ENCODE data around the gene B4GALNT2.
"Not testable (repeated sequence)": the region's sequence is repeated elsewhere in the genome, so short reads cannot be mapped to it uniquely, and the experiment has no call there.

B4GALNT2 gene

DNA sequence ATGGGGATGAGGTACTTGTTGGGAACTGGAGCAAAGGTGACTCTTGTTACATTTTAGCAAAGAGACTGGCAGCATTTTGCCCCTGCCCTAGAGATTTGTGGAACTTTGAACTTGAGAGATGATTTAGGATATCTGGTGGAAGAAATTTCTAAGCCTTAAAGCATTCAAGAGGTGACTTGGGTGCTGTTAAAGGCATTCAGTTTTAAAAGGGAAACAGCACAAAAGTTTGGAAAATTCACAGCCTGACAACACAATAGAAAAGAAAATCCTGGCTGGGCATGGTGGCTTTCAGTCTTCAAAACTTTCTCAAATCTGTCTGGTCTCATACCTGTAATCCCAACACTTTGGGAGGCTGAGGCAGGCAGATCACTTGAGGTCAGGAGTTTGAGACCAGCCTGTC is 52.0 kb downstream of the B4GALNT2 start:
- DNase-seq, result not testable (repeated sequence)

- not testable (repeated sequence) for DNase-seq
Measured at GRCh38 chr17:49185381-49185780, 52.8 kb downstream of the B4GALNT2 start.

DNA sequence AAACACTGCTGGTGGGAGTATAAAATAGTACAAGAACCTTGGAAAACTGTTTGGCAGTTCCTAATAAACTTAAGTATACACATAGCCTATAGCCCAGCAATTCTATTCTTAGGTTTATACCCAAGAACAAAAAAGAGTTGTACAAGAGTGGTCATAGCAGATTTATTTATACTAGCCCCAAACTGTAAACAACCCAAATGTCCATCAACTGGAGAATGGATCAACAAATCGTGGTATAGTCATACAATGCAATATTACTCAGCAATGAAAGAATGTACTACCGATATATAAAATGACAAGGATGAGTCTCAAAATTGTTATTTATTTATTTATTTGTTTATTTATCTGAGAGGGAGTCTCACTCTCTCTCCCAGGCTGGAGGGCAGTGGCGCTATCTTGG is 54.7 kb downstream of the B4GALNT2 start:
- no peak for DNase-seq

DNA sequence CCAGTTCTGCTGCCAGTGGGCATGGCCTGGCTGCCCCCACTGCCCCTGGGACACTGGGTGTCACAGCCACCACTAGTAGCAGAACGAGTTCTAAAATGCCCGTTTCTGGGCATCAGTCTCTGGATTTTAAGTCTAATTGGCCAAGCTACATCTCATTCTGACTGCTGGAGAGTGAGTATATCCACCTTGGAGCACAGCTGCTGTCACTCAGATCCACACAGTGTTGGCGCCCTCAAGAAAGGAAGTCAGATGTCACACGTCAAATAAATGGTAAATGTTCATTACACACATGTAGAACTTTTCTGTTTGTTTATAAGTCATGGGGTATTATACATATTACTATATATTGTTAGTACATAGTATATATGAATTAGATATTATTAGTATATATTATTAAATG is 58.4 kb downstream of the B4GALNT2 start:
- DNase-seq, result no peak

DNA sequence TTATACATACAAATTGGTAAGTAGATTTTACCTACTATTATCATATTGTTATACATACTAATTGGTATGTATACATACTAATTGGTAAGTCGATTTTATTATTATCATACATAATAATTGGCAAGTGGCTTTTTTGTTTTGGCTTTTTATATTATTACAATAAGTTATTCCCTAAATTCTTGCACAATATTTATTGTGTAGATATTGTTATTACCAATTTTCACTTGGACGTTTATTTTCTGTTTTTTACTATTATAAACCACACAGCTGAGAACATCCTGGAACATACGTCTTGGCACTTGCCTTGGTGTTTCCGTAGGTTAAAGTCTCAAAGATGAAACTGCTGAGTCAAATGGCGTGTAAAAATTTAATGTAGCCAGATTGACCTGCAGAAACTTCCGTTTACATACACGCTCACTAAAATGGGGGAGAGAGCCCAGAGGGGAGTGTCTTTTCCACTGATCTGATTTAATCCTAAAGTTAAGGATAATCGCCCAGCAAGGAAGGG is 58.9 kb downstream of the B4GALNT2 start:
- DNase-seq, result no peak

DNA sequence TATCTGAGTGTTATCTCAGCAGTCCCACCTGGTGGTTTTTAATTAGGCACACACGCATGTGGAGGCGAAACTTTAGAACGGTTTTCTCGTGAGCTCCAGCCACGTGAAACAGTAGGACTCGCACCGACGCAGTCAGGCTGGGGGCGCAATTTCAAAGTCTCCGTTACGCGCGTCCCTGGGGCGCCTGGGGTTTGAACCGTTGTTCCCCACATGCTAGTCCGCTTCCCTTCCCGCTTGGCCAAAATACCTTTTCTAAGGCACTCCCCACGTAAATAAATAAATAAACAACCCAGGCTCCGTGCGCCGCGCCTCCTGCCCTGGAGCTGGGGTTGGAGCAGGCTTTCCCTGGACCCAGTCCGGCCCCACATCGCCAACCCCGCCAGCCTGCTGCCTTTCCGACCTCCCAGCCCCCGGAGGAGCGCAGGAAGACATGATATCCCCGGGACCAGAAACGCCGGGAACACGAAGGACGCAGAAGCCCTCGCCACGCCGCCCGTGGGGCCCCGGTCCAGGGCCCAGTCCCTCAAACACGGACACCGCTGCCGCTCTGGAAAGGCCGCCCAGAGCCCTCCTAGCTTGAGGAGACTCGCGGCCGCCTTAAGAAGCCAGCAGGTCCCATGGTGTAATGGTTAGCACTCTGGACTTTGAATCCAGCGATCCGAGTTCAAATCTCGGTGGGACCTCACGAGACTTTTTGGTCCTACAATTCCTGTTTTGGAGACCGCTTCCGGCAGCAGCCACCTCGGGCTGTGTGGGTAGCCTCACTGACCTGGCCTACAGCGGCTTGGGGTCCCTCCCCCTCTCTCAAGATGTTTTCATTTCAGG is 59.6 kb downstream of the B4GALNT2 start:
- peak; percentile 88 for DNase-seq

DNA sequence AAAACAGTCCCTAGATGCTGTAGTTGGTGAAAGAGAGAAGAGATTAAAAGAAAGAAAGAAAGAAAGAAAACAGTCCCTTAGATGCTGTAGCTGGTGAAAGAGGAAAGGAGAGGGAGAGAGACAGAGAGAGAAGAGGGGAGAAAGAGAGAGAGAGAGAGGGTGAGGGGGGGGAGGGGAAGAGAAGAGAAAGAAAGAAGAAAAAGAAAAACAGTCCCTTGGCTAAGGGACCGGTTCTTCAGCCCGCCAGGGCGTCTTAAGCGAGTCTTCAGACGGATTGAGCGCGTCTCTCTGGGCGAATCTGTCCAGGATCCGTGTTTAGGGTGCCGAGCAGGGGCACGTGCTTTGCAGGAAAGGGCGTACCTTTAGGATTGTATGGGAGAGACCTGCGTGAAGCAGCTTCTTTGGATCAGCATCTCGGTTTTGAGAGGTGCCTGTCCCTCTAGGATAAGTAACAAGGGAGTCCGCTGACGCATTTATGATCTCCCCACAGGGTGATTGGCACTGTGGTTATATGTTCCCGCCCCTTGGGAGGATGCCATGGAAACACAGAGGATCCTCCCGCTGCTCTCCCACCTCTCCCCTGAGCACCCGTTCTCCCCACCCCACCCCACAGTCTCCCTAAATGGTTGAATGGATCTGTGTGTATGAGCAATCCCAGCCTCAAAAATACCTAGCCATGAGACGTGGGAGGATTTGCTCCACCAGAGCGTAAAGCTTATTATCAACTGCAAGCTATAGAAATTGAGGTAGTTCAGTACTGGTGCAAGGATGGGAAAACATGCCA is 61.1 kb downstream of the B4GALNT2 start:
- DNase-seq, result peak; percentile 11

DNA sequence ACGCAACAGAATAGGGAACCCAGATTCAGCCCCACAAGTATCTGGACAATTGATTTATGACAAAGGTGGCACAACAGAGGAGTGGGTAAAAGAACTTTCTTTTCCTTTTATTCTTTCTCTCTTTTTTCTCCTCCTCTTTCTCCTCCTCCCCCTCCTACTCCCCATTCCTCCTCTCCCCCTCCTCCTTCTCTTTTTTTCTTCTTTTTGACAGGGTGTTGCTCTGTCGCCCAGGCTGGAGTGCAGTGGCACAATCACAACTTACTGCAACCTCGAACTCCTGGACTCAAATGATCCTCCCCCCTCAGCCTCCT is 61.7 kb downstream of the B4GALNT2 start:
- no peak for DNase-seq

- no peak for DNase-seq
Measured at GRCh38 chr17:49195751-49196150, 63.2 kb downstream of the B4GALNT2 start.

- no peak for DNase-seq
Measured at GRCh38 chr17:49196520-49196919, 64.0 kb downstream of the B4GALNT2 start.

DNA sequence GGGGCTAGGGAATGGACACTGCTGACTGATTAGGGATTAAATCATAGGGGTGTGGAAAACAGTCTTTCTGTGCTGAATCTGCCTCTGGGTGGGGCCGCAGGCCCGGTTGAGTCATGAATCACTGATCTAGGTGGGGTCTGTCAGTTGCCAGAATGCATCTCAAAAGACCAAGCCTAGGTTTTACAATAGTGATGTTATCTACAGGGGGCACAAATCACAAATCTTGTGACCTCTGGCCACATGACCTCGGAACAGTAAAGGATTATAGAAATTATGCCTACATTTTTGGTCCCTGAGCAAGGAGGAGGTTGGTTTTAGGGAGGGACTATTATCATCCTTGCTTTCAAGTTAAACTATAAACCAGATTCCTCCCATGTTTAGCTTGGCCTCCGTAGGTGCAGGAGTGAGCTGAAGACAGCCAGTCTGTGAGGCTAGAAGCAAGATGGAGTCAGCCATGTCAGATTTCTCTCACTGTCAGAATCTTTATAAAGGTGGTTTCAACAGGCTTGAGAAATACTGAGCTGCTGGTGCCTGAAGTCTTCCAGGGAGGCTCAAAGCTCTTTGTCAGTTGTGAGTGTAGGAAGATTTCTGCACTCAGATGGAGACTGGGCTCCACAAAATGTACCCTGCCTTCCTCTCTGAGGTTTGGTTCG is 64.9 kb downstream of the B4GALNT2 start:
- no peak for DNase-seq

DNA sequence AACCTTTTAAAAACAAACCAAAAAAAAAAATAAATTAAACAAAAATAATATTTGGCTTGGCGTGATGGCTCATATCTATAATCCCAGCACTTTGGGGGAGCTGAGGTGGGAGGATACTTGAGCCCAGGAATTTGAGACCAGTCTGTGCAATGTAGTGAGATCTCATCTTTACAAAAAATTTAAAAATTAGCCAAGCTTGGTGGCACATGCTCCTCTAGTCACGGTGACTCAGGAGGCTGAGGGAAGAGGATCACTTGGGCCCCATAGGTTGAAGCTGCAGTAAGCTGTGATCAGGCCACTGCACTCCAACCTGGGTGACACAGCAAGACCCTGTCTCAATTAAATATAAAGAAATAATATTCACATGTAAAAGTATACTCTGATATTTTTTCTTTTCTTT is 65.6 kb downstream of the B4GALNT2 start:
- no peak for DNase-seq

DNA sequence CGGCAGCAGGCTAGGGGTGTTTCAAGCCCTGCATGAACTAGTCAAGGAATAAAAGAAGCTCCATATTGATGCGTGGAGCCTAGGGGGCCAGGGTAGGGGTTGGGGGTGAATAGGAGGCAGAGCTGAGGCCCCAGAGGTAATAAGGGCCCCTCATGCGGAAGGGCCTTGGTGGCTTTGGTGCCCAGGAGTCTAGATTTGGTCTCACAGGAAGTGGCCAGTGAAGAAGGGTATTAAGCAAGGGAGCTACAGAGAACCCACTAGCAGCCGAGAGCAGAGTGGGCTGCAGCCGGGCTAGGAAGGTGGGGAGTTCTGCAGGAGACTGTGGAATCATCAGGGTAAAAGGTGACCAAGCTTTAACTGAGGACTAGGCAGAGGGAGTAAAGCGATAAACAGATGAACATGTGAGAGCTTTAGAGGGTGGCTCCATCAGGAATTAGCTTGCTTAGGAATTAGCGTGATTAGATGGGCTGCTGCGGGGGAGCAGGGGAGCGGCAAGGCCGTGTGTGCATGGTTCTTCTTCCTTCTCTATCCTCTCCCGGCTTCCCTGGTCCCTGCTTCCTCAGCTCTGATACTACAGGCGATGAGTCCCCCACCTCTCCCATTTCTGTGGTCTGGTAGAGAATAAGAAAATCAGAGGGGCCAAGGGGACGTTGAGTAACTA is 68.0 kb downstream of the B4GALNT2 start:
- no peak for DNase-seq

- no peak for DNase-seq
Measured at GRCh38 chr17:49201481-49201927, 68.9 kb downstream of the B4GALNT2 start.

- no peak for DNase-seq
Measured at GRCh38 chr17:49203796-49204195, 71.2 kb downstream of the B4GALNT2 start.

GRCh38 chr17:49204516-49204915 is 71.9 kb downstream of the B4GALNT2 start:
- DNase-seq, result no peak

DNA sequence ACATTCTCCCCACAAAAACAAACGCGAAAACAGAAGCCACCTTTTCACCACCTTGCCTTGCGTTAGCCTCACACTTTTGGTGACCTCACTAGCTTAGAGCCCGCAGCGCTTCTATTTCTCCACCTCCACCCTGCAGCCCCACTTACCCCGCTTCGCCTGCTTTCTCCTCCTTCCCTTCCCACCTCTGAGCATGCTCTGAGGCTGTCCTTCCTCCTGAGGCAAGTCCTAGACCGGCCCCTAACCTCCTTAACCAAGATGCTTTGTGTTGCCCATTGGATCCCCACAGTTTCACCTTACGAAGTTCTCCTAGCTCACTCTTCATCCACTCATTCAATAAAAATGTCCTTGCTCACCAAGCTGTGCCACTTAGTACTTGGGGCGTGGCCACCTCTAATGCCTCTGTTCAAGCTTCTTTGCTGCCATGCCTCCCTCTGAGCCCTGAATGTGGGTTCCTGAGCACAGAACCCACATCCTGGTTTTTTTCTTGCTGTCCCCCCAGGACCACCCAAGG is 76.5 kb downstream of the B4GALNT2 start:
- no peak for DNase-seq

- DNase-seq, result no peak
Measured at GRCh38 chr17:49210158-49211029, 77.8 kb downstream of the B4GALNT2 start, which contains the start of the genes ABI3 and GNGT2. Gene ABI3 (plus strand): TSS chr17:49210707. CDS start chr17:49210725, 18 bp downstream. Gene GNGT2 (minus strand): TSS chr17:49210574. CDS start chr17:49207422, 3,152 bp downstream.

DNA sequence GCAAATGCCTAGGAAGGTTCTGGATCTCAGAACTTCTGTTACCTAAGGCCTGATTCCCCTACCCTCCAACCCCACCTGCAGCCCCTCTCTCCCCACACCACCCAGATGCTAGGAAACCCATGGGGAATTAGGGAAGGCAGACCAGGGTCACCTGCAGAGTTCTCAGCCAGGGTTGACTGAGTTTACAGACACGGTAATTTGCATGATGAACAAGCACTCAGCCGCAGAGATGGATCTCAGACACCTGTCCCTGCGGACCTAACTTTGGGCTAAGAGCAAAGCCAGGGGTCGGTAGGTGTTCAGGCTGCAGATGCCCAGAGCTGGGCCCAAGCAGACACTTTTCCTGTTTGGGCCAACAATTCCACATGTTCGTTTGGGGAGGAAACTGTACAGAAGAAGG is 80.8 kb downstream of the B4GALNT2 start:
- no peak for DNase-seq

DNA sequence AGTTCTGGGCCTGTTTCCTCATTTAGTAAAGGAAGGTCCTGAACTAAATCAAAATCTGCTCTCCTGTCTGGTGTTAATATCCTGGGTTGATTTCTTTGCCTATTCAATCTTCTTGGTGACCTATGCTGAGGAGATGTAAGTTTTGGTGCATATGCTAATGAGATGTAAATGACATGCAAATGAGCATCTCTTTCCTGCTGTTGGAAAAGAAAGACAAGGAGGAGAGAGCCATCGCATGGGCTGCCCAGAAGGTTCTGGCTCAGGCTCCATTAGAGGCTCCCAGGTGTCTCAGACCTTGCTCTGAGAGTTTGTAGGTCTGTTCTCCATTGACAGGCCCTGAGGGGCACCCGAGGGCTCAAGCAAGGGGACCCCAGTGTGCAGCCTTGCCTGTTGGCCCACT is 81.3 kb downstream of the B4GALNT2 start:
- DNase-seq, result no peak

DNA sequence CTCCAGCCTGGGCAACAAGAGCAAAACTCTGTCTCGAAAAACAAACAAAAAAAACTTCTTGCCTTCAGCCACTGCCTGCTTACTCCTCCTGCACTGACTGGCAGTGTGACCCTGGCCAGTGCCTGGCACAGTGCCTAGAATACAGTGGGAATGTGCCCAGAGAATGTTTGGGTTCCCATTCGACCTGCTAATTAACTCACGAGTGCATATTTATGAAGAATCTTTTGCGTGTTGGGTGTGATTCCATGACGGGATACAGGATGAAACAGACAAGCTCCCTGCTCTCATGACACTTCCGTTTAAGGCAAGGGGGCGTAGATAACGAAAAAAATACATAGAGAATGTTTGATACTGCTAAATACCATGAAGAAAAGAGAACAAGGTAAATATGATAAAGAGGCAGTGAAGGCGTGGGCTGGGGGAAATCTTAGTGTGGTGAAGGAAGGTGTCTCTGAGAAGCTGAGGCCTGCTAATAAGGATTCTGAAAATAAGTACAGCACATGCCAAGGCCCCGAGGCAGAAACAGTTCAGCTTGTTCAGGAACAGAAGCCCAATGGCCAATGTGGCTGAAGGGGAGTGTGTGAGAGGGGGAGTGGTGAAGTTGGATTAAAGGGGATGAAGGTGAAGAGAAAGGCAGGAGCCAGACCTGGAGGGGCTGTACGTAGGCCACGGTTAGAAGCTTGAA is 82.2 kb downstream of the B4GALNT2 start:
- no peak for DNase-seq
